ENCODE measurements around the gene SAA2. TPM values are rescaled to one million over a fixed set of nuclear protein-coding genes. Genes with fewer than 3 reads are reported as not detected.

SAA2 gene
- total RNA-seq, 1 donor from 2014 or later, result not detected

- Mint-ChIP-seq H3K27me3 (ENCODE audit: low read depth) (peaks cover 30% of the 10 kb centered on the region), H3K27ac (ENCODE audit: unreplicated experiment) (no peak overlapping the region), H3K36me3 (ENCODE audit: low read depth) (no peaks in the 10 kb centered on the region), H3K4me1 (ENCODE audit: low read depth) (no peaks in the 10 kb centered on the region), H3K4me3 (ENCODE audit: unreplicated experiment) (no peak overlapping the region), H3K9me3 (ENCODE audit: low read depth) (peaks cover 6% of the 10 kb centered on the region)
- DNase-seq (ENCODE audit: low spot score), result no peak
- TF ChIP-seq, protein P1, sequence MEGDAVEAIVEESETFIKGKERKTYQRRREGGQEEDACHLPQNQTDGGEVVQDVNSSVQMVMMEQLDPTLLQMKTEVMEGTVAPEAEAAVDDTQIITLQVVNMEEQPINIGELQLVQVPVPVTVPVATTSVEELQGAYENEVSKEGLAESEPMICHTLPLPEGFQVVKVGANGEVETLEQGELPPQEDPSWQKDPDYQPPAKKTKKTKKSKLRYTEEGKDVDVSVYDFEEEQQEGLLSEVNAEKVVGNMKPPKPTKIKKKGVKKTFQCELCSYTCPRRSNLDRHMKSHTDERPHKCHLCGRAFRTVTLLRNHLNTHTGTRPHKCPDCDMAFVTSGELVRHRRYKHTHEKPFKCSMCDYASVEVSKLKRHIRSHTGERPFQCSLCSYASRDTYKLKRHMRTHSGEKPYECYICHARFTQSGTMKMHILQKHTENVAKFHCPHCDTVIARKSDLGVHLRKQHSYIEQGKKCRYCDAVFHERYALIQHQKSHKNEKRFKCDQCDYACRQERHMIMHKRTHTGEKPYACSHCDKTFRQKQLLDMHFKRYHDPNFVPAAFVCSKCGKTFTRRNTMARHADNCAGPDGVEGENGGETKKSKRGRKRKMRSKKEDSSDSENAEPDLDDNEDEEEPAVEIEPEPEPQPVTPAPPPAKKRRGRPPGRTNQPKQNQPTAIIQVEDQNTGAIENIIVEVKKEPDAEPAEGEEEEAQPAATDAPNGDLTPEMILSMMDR (IDR thresholded peaks at IDR 0.05), result no peak
Observed at GRCh38 chr11:18222814-18223421, 25.6 kb downstream of the SAA2 start.

GRCh38 chr11:18221274-18221876, 27.1 kb downstream of the SAA2 start:
- Mint-ChIP-seq H3K36me3 (ENCODE audit: low read depth) (no peaks in the 10 kb centered on the region), H3K27ac (ENCODE audit: unreplicated experiment) (no peak overlapping the region), H3K4me3 (ENCODE audit: unreplicated experiment) (no peak overlapping the region), H3K9me3 (ENCODE audit: low read depth) (peaks cover 6% of the 10 kb centered on the region), H3K27me3 (ENCODE audit: low read depth) (peaks cover 32% of the 10 kb centered on the region), H3K4me1 (ENCODE audit: low read depth) (no peaks in the 10 kb centered on the region)
- no peak for DNase-seq (ENCODE audit: low spot score)
- TF ChIP-seq, protein P1 (IDR thresholded peaks at IDR 0.05), result no peak

DNA sequence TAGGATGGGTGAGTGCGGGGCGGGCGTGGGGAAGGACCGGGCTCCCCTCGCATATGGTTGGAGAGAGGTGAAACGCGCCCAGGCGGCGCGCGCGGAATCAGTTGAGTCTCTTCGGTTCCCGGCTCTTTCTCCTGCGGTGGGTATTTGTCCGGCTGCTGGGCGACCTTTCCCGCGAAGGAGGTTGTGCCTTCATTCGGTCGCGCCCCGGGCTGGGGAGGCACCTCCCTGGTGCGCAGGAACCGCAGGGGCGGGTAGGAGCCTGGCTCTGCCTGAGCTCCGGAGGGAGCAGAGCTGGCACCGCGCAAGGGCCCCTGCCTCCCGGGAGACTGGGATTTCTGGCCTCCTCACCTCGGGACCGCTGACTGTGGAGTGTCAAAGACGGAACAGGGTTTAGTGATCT, 39.4 kb downstream of the SAA2 start:
- TF ChIP-seq, protein P1 (IDR thresholded peaks at IDR 0.05), result no peak
- H3K36me3 Mint-ChIP-seq (ENCODE audit: low read depth), result no peaks in the 10 kb centered on the region
- peak; percentile 92 for DNase-seq (ENCODE audit: low spot score)
- no peak overlapping the region for H3K27ac Mint-ChIP-seq (ENCODE audit: unreplicated experiment)
- no peaks in the 10 kb centered on the region for H3K4me1 Mint-ChIP-seq (ENCODE audit: low read depth)
- no peaks in the 10 kb centered on the region for H3K9me3 Mint-ChIP-seq (ENCODE audit: low read depth)
- H3K4me3 Mint-ChIP-seq (ENCODE audit: unreplicated experiment), result no peak overlapping the region
- peaks cover 17% of the 10 kb centered on the region for H3K27me3 Mint-ChIP-seq (ENCODE audit: low read depth)

DNA sequence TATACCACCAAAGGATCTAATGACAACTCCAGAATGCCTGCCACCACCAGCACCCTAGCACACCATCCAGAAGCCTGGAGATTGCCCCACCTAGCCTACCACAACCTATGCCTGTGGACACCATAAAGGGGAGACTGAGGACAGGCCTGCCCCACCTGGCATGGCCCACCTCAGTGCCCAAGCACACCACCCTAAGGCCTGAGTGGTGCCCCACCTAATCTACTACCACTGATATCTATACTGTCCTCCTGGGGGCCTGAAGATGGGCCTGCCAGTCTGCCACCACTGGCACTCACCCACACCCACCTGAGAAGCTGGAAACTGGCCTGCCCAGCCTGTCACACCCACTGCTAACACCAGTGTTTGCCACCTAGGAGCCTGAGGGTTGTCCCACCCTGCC, 43.7 kb downstream of the SAA2 start:
- Mint-ChIP-seq H3K36me3 (ENCODE audit: low read depth) (peaks cover 3% of the 10 kb centered on the region), H3K9me3 (ENCODE audit: low read depth) (peaks cover 7% of the 10 kb centered on the region), H3K4me3 (ENCODE audit: unreplicated experiment) (no peak overlapping the region), H3K27me3 (ENCODE audit: low read depth) (peaks cover 18% of the 10 kb centered on the region), H3K27ac (ENCODE audit: unreplicated experiment) (no peak overlapping the region), H3K4me1 (ENCODE audit: low read depth) (no peaks in the 10 kb centered on the region)
- no peak for DNase-seq (ENCODE audit: low spot score)
- TF ChIP-seq, protein P1 (IDR thresholded peaks at IDR 0.05), result no peak

- Mint-ChIP-seq H3K4me1 (ENCODE audit: low read depth) (no peaks in the 10 kb centered on the region), H3K27ac (ENCODE audit: unreplicated experiment) (no peak overlapping the region), H3K9me3 (ENCODE audit: low read depth) (peaks cover 7% of the 10 kb centered on the region), H3K4me3 (ENCODE audit: unreplicated experiment) (no peak overlapping the region), H3K36me3 (ENCODE audit: low read depth) (peaks cover 3% of the 10 kb centered on the region), H3K27me3 (ENCODE audit: low read depth) (peaks cover 18% of the 10 kb centered on the region)
- TF ChIP-seq, protein P1 (IDR thresholded peaks at IDR 0.05), result no peak
- DNase-seq (ENCODE audit: low spot score), result no peak
Observed at GRCh38 chr11:18204220-18204619, 44.2 kb downstream of the SAA2 start.
